ENCODE results near the gene MYH3.

GRCh38 chr17:10610884-10611283 lies 46.2 kb downstream of the MYH3 start:
- no peak for TF ChIP-seq CTCF (IDR thresholded peaks at IDR 0.05; ENCODE audit: poor library complexity)
- no peak for TF ChIP-seq EZH2phosphoT487 (IDR thresholded peaks at IDR 0.05; ENCODE audit: low read depth, severe bottlenecking, unreplicated experiment)
- no peak for TF ChIP-seq EZH2 (IDR thresholded peaks at IDR 0.05; ENCODE audit: borderline replicate concordance)

Measured in hepatocyte (in vitro differentiated cells).